Neural crest cell (in vitro differentiated cells): ENCODE data around the gene RAB6B. TPM values are rescaled to one million over a fixed set of nuclear protein-coding genes. Genes with fewer than 3 reads are reported as not detected.
A peak's percentile ranks its signal among the peaks of the same experiment; 100 is the strongest.

Source experiments
- DNase-seq: peaks from one replicate; pipeline ENCODE4 v3.0.0; 2021; ENCODE audit warnings: low read depth, mixed read lengths, low spot score
- H3K27ac Mint-ChIP-seq: one replicate; pipeline ENCODE4 v1.8.0; 2021; ENCODE audit warnings: mild to moderate bottlenecking, mixed read lengths; ENCODE audit not compliant: unreplicated experiment
- H3K27me3 Mint-ChIP-seq: 2 replicates; pipeline ENCODE4 v1.8.0; 2021; ENCODE audit warnings: low read depth, mild to moderate bottlenecking, mixed read lengths
- H3K36me3 Mint-ChIP-seq: 2 replicates; pipeline ENCODE4 v1.8.0; 2021; ENCODE audit warnings: low read depth, mild to moderate bottlenecking, mixed read lengths
- H3K4me1 Mint-ChIP-seq: 2 replicates; pipeline ENCODE4 v1.8.0; 2021; ENCODE audit warnings: mixed read lengths
- H3K4me3 Mint-ChIP-seq: one replicate; pipeline ENCODE4 v1.8.0; 2021; ENCODE audit warnings: mild to moderate bottlenecking, mixed read lengths
- H3K9me3 Mint-ChIP-seq: 2 replicates; pipeline ENCODE4 v1.8.0; 2021; ENCODE audit warnings: mixed read lengths
- CTCF ChIP-seq: fragments of 200-600 bp; sonication (generic); conservative IDR thresholded peaks from 2 replicates; pipeline ENCODE4 v1.5.0; 2021; ENCODE audit warnings: antibody characterized with exemption, mild to moderate bottlenecking
- long read RNA-seq: library from polyadenylated mRNA; unstranded; transcript quantifications from one replicate; pipeline ENCODE4 v2.0.0, GENCODE V29; 2020
- total RNA-seq: library from RNA; stranded (reverse); gene quantifications from 2 replicates; pipeline ENCODE4 v1.2.1, GENCODE V29; 2021

Gene RAB6B
- 15.5 and 18.1 TPM in 2 replicates for total RNA-seq
- long read RNA-seq, partial matches to known transcripts: 0 of 2 reads
- long read RNA-seq, other reads (novel, unspliced or antisense): 2 of 2 reads

- no peaks in the 10 kb centered on the region for H3K36me3 Mint-ChIP-seq
- DNase-seq: peak; percentile 45
- peak within 1 kb of the TSS; percentile 91 for H3K4me3 Mint-ChIP-seq
- H3K27me3 Mint-ChIP-seq: peaks cover 66% of the 10 kb centered on the region
- peaks cover 4% of the 10 kb centered on the region for H3K4me1 Mint-ChIP-seq
- TF ChIP-seq CTCF: no peak
- H3K27ac Mint-ChIP-seq: peak within 1 kb of the TSS; percentile 35
- no peaks in the 10 kb centered on the region for H3K9me3 Mint-ChIP-seq
These were observed at the start of gene RAB6B for GRCh38 chr3:133895208-133896001. TSS of gene RAB6B (minus strand) at chr3:133895882. CDS start at chr3:133895466, 416 bp downstream.

GRCh38 chr3:133944641-133945380, 49.1 kb upstream of the RAB6B start:
- Mint-ChIP-seq H3K9me3 (no peaks in the 10 kb centered on the region), H3K27ac (peak overlapping the region; percentile 50), H3K4me3 (no peak overlapping the region), H3K4me1 (peaks cover 7% of the 10 kb centered on the region), H3K36me3 (no peaks in the 10 kb centered on the region), H3K27me3 (peaks cover 2% of the 10 kb centered on the region)
- TF ChIP-seq CTCF: no peak
- DNase-seq: no peak

- no peak overlapping the region for H3K4me3 Mint-ChIP-seq
- peaks cover 2% of the 10 kb centered on the region for H3K27me3 Mint-ChIP-seq
- TF ChIP-seq CTCF: no peak
- peaks cover 7% of the 10 kb centered on the region for H3K4me1 Mint-ChIP-seq
- no peak for DNase-seq
- H3K36me3 Mint-ChIP-seq: no peaks in the 10 kb centered on the region
- H3K27ac Mint-ChIP-seq: no peak overlapping the region
- no peaks in the 10 kb centered on the region for H3K9me3 Mint-ChIP-seq
These were observed 48.5 kb upstream of the RAB6B start for GRCh38 chr3:133944181-133944580.

DNA sequence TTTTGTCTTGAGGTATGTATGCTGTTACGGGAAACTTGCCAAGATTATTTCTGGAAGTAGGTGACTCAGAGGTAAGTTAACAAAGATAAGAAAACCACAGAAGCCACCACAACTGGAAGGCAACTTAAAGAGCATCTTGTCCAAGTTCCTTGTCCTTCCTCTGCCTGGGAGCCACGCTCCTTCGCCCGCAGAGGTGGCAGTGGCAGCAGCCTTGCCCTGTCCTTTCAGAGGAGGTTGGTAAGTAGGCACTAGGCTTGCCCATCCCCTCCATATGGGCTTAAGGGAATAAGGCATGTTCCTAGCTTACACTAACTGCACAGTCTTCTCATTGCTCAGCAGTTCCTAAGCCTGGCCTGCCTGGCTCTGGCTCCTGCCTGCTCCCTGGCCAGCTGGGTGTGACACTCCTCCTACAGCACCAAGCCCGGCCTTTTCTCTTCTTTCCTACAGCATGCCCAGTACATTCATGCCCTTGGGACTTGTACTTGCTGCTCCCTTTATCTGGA, 48.0 kb upstream of the RAB6B start:
- DNase-seq: no peak
- Mint-ChIP-seq H3K4me1 (peaks cover 7% of the 10 kb centered on the region), H3K9me3 (no peaks in the 10 kb centered on the region), H3K27ac (no peak overlapping the region), H3K27me3 (peaks cover 2% of the 10 kb centered on the region), H3K4me3 (no peak overlapping the region), H3K36me3 (no peaks in the 10 kb centered on the region)
- no peak for TF ChIP-seq CTCF

DNA sequence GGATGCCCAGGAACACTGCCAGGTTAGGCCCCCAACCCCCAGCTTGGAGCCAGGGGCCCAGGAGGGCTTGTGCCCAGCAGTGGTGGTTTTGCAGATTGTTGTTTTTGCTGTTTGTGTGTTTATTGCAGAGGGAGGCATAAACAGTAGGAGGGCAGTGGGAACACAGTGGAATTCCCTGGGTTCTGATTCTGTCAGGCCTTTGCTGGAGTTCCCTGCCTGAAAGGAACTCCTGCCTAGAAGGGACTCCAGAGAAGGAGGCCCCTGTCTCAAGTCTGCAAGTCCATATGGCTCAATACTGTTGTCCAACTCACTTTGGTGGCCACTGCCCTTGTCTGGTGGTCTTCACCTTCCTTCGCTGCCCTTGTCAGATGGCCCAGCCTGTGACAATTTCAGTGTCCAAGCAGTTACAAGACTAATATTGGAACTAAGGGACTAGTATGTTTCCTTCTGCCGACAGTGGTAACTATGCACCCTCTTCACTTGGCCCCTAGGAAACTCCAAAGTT, 47.4 kb upstream of the RAB6B start:
- no peaks in the 10 kb centered on the region for H3K36me3 Mint-ChIP-seq

More for the DNA sequence above, 47.4 kb upstream of the RAB6B start:
- no peak overlapping the region for H3K27ac Mint-ChIP-seq
- no peak for TF ChIP-seq CTCF
- H3K9me3 Mint-ChIP-seq: no peaks in the 10 kb centered on the region
- no peak for DNase-seq
- peaks cover 7% of the 10 kb centered on the region for H3K4me1 Mint-ChIP-seq
- H3K4me3 Mint-ChIP-seq: no peak overlapping the region
- peaks cover 2% of the 10 kb centered on the region for H3K27me3 Mint-ChIP-seq
